H7 (cell line): ENCODE results near the gene IKBKG. TPM values are rescaled to one million over a fixed set of nuclear protein-coding genes. Genes with fewer than 3 reads are reported as not detected.
A peak's percentile ranks its signal among the peaks of the same experiment; 100 is the strongest.
"Not testable (repeated sequence)": the region's sequence is repeated elsewhere in the genome, so short reads cannot be mapped to it uniquely, and the experiment has no call there.

Experiments used
- DNase-seq: peaks from one replicate; pipeline ENCODE4 v3.0.0; 2012
- H3K27me3 ChIP-seq: 2 replicates; pipeline ENCODE4 v1.6.0; 2011; ENCODE audit warnings: mild to moderate bottlenecking, low read length; ENCODE audit not compliant: control insufficient read depth, insufficient read depth
- H3K36me3 ChIP-seq: replicated peaks from 2 replicates; pipeline ENCODE4 v1.5.1; 2011; ENCODE audit warnings: low read length; ENCODE audit not compliant: control insufficient read depth, insufficient read depth
- H3K4me3 ChIP-seq: 2 replicates; pipeline ENCODE4 v1.5.1; 2011; ENCODE audit warnings: low read depth, mild to moderate bottlenecking, control low read depth, low read length, moderate library complexity; ENCODE audit not compliant: insufficient read depth
- total RNA-seq: library from RNA; depleted of rRNA; stranded (reverse); fragments of >200 nt; shearing (Covaris generic); gene quantifications from 2 replicates; pipeline ENCODE4 v1.2.3, GENCODE V29; 2014; rRNA removed

Gene IKBKG
- total RNA-seq, 1 experiment from 2014 or later = 22.1 TPM

- Histone ChIP-seq H3K27me3 (no peaks in the 10 kb centered on the region), H3K4me3 (no peak overlapping the region), H3K36me3 (no peaks in the 10 kb centered on the region)
- no peak for DNase-seq
These were observed 52.1 kb downstream of the IKBKG start for GRCh38 chrX:154599531-154599930.

- Histone ChIP-seq H3K27me3 (no peaks in the 10 kb centered on the region), H3K4me3 (no peak overlapping the region), H3K36me3 (no peaks in the 10 kb centered on the region)
- DNase-seq = no peak
These were observed 53.4 kb downstream of the IKBKG start for GRCh38 chrX:154600759-154601374.

- H3K4me3 ChIP-seq = no peak overlapping the region
- no peaks in the 10 kb centered on the region for H3K27me3 ChIP-seq
- DNase-seq = peak; percentile 25
- H3K36me3 ChIP-seq = no peaks in the 10 kb centered on the region
These were observed 54.8 kb downstream of the IKBKG start for GRCh38 chrX:154602226-154602625.

GRCh38 chrX:154602766-154603437, 55.5 kb downstream of the IKBKG start:
- H3K4me3 ChIP-seq = no peak overlapping the region
- H3K36me3 ChIP-seq = no peaks in the 10 kb centered on the region
- H3K27me3 ChIP-seq = no peaks in the 10 kb centered on the region
- no peak for DNase-seq

- H3K4me3 ChIP-seq = no peak overlapping the region
- no peaks in the 10 kb centered on the region for H3K27me3 ChIP-seq
- no peaks in the 10 kb centered on the region for H3K36me3 ChIP-seq
- no peak for DNase-seq
These were observed 56.3 kb downstream of the IKBKG start for GRCh38 chrX:154603438-154604430.

- Histone ChIP-seq H3K27me3 (no peaks in the 10 kb centered on the region), H3K36me3 (no peaks in the 10 kb centered on the region), H3K4me3 (no peak overlapping the region)
- no peak for DNase-seq
These were observed 58.1 kb downstream of the IKBKG start for GRCh38 chrX:154605566-154605965.

- no peak for DNase-seq
- Histone ChIP-seq H3K27me3 (no peaks in the 10 kb centered on the region), H3K4me3 (no peak overlapping the region), H3K36me3 (no peaks in the 10 kb centered on the region)
These were observed 60.0 kb downstream of the IKBKG start for GRCh38 chrX:154607370-154607769.

- not testable (repeated sequence) for DNase-seq, H3K4me3 ChIP-seq, H3K36me3 ChIP-seq, H3K27me3 ChIP-seq
These were observed 60.6 kb downstream of the IKBKG start for GRCh38 chrX:154607976-154608375.

GRCh38 chrX:154608823-154609222, 61.4 kb downstream of the IKBKG start:
- H3K4me3 ChIP-seq, H3K36me3 ChIP-seq, DNase-seq, H3K27me3 ChIP-seq: not testable (repeated sequence)

GRCh38 chrX:154611146-154611545, 63.7 kb downstream of the IKBKG start:
- H3K4me3 ChIP-seq, H3K36me3 ChIP-seq, H3K27me3 ChIP-seq, DNase-seq: not testable (repeated sequence)

- not testable (repeated sequence) for H3K27me3 ChIP-seq, H3K36me3 ChIP-seq, DNase-seq, H3K4me3 ChIP-seq
These were observed 66.2 kb downstream of the IKBKG start for GRCh38 chrX:154613586-154613985.

Other genes starting within 250 kb of the IKBKG start
- gene FLNA, start 173.0 kb upstream of the IKBKG start, total RNA-seq = 799 and 827 TPM in 2 replicates
- gene EMD, start 168.3 kb upstream of the IKBKG start, total RNA-seq = 56.2 and 57.1 TPM in 2 replicates
- 4,112 and 4,296 TPM in 2 replicates for gene RPL10, start 149.2 kb upstream of the IKBKG start, total RNA-seq
- gene DNASE1L1, start 138.4 kb upstream of the IKBKG start, total RNA-seq = 24.8 and 26.6 TPM in 2 replicates
- 38.6 and 71.3 TPM in 2 replicates for gene TAFAZZIN, start 136.1 kb upstream of the IKBKG start, total RNA-seq
- gene ATP6AP1, start 118.9 kb upstream of the IKBKG start, total RNA-seq = 31.4 and 48.8 TPM in 2 replicates
- 128 and 143 TPM in 2 replicates for gene GDI1, start 110.5 kb upstream of the IKBKG start, total RNA-seq
- gene FAM50A, start 103.5 kb upstream of the IKBKG start, total RNA-seq = 44.0 and 46.6 TPM in 2 replicates
- gene PLXNA3, start 89.3 kb upstream of the IKBKG start, total RNA-seq = 2.3 and 4.5 TPM in 2 replicates
- gene LAGE3, start 68.3 kb upstream of the IKBKG start, total RNA-seq = 47.9 and 84.9 TPM in 2 replicates
- gene UBL4A, start 61.0 kb upstream of the IKBKG start, total RNA-seq = 64.8 and 84.0 TPM in 2 replicates
- 17.0 and 18.4 TPM in 2 replicates for gene SLC10A3, start 57.0 kb upstream of the IKBKG start, total RNA-seq
- gene FAM3A, start 31.4 kb upstream of the IKBKG start, total RNA-seq = 31.6 and 42.5 TPM in 2 replicates
- 51.8 and 58.0 TPM in 2 replicates for gene G6PD, start 774 bp upstream of the IKBKG start, total RNA-seq
- gene CTAG1A, start 37.5 kb downstream of the IKBKG start, total RNA-seq = not detected in 2 replicates
- not detected in 2 replicates for gene CTAG1B, start 71.7 kb downstream of the IKBKG start, total RNA-seq
- gene CTAG2, start 106.0 kb downstream of the IKBKG start, total RNA-seq = not detected in 2 replicates
- 0.22 and 0.45 TPM in 2 replicates for gene GAB3, start 203.5 kb downstream of the IKBKG start, total RNA-seq
- gene DKC1, start 215.2 kb downstream of the IKBKG start, total RNA-seq = 55.4 and 65.6 TPM in 2 replicates